Keratinocyte (primary cell): ENCODE measurements around the gene RNU5B-1. TPM values are rescaled to one million over a fixed set of nuclear protein-coding genes. Genes with fewer than 3 reads are reported as not detected.

Source experiments
- DNase-seq: peaks from one replicate; pipeline ENCODE4 v3.0.0-alpha.2; 2011; ENCODE audit warnings: low read depth, missing footprints, low spot score
- FAIRE-seq: peaks from 2 replicates; lab custom pipeline; 2011; peaks lifted over from hg19 to GRCh38; lab: Jason Lieb, UNC
- H2AFZ ChIP-seq: 2 replicates; pipeline ENCODE4 v1.6.0; 2012; ENCODE audit warnings: low read length, control low read depth, inconsistent platforms; ENCODE audit not compliant: control insufficient read depth
- H3K27ac ChIP-seq: 2 replicates; pipeline ENCODE4 v1.5.1; 2011; ENCODE audit warnings: low read length; ENCODE audit not compliant: control insufficient read depth, insufficient read depth
- H3K27me3 ChIP-seq: 3 replicates; pipeline ENCODE4 v1.6.0; 2011; ENCODE audit warnings: low read length; ENCODE audit not compliant: control insufficient read depth, insufficient read depth; ENCODE audit errors: extremely low read depth
- H3K36me3 ChIP-seq, 2 experiments: 2 replicates in 1 of 2; 3 replicates in 1 of 2; pipeline ENCODE4 v1.5.1; 2011; ENCODE audit warnings: low read length in 2 of 2, mild to moderate bottlenecking in 1 of 2; ENCODE audit not compliant: control insufficient read depth in 2 of 2, insufficient read depth in 2 of 2; ENCODE audit errors: extremely low read depth in 1 of 2
- H3K4me1 ChIP-seq: 3 replicates; pipeline ENCODE4 v1.5.1; 2011; ENCODE audit warnings: low read length; ENCODE audit not compliant: control insufficient read depth, insufficient read depth; ENCODE audit errors: extremely low read depth
- H3K4me2 ChIP-seq: 3 replicates; pipeline ENCODE4 v1.6.0; 2011; ENCODE audit warnings: low read depth, low read length; ENCODE audit not compliant: control insufficient read depth, insufficient read depth; ENCODE audit errors: extremely low read depth
- H3K4me3 ChIP-seq, 3 experiments: fragments of 200-600 bp in 1 of 3; sonication (generic) in 1 of 3; 2 replicates in 2 of 3; 3 replicates in 1 of 3; pipeline ENCODE4 v1.5.1; 2011 to 2016; ENCODE audit warnings: low read length in 3 of 3, mild to moderate bottlenecking in 3 of 3, control low read depth in 2 of 3, inconsistent platforms in 1 of 3, low read depth in 1 of 3, mixed read lengths in 1 of 3, mixed run types in 1 of 3, moderate library complexity in 1 of 3; ENCODE audit not compliant: control insufficient read depth in 2 of 3, insufficient read depth in 2 of 3; ENCODE audit errors: extremely low read depth in 1 of 3
- H3K79me2 ChIP-seq: 2 replicates; pipeline ENCODE4 v1.6.0; 2012; ENCODE audit warnings: low read length; ENCODE audit not compliant: control insufficient read depth, insufficient read depth
- H3K9ac ChIP-seq: 3 replicates; pipeline ENCODE4 v1.6.0; 2011; ENCODE audit warnings: low read length; ENCODE audit not compliant: control insufficient read depth, insufficient read depth; ENCODE audit errors: extremely low read depth
- H3K9me1 ChIP-seq: 3 replicates; pipeline ENCODE4 v1.6.0; 2011; ENCODE audit warnings: low read length; ENCODE audit not compliant: control insufficient read depth, insufficient read depth; ENCODE audit errors: extremely low read depth
- H3K9me3 ChIP-seq: 2 replicates; pipeline ENCODE4 v1.5.1; 2012; ENCODE audit warnings: low read depth, low read length; ENCODE audit not compliant: control insufficient read depth
- H4K20me1 ChIP-seq: 3 replicates; pipeline ENCODE4 v1.6.0; 2011; ENCODE audit warnings: low read length; ENCODE audit not compliant: control insufficient read depth, insufficient read depth; ENCODE audit errors: extremely low read depth
- CTCF ChIP-seq, 3 experiments: IDR thresholded peaks in 1 of 3; conservative IDR thresholded peaks in 1 of 3; optimal IDR thresholded peaks in 1 of 3; 2 replicates in 2 of 3; 3 replicates in 1 of 3; pipeline versions ENCODE3 to v1.5.1; 2011; ENCODE audit warnings: low read length in 3 of 3, mild to moderate bottlenecking in 3 of 3, moderate library complexity in 2 of 3, control low read depth in 1 of 3, inconsistent platforms in 1 of 3; ENCODE audit not compliant: insufficient read depth in 2 of 3; ENCODE audit errors: extremely low read depth in 1 of 3
- EZH2 ChIP-seq: IDR thresholded peaks from one replicate; pipeline ENCODE4 v1.6.1; 2012; ENCODE audit warnings: inconsistent platforms, mild to moderate bottlenecking, low read length, moderate library complexity
- dilution Hi-C: fragments of 300-500 bp; cut with MboI; formaldehyde crosslinking; loops from one replicate; pipeline ENCODE4 v1.7.0; 2020; ENCODE audit warnings: low sequenced_read_pairs; ENCODE audit not compliant: extremely low pct_ligation_motif_present
- polyA plus RNA-seq, 5 experiments: library from polyadenylated mRNA; depleted of rRNA in 3 of 5; stranded (reverse) in 3 of 5; stranded (forward) in 1 of 5; unstranded in 1 of 5; fragments of >200 nt; gene quantifications; 1 replicate in 1 of 5; 2 replicates in 3 of 5; 3 replicates in 1 of 5; pipeline versions ENCODE4 v1.2.1 to v1.2.3, GENCODE V29; 2011 to 2012; ENCODE audit warnings: missing spikeins in 2 of 5, low read depth in 1 of 5, low replicate concordance in 1 of 5

Gene RNU5B-1
- polyA plus RNA-seq, 1 donor (not counting 4 experiments of a cell fraction or from before 2014, with no cell fraction given) = not detected

- TF ChIP-seq CTCF (optimal IDR thresholded peaks at IDR 0.05 in 1 of 3, IDR thresholded peaks at IDR 0.05 in 1 of 3, conservative IDR thresholded peaks at IDR 0.05 in 1 of 3; ENCODE audit: extremely low read depth in 1 of 3, insufficient read depth in 2 of 3, low read length in 3 of 3) (no peak), EZH2 (no peak)
- FAIRE-seq (no peak), DNase-seq (no peak)
- H3K27me3 ChIP-seq = no peaks in the 10 kb centered on the region
- no peak overlapping the region for H2AFZ ChIP-seq
- no peak overlapping the region for H3K4me3 ChIP-seq
- dilution Hi-C loops = no loop called here
- H3K36me3 ChIP-seq = peaks cover 0 to 3% of the 10 kb centered on the region in 2 experiments
- no peaks in the 10 kb centered on the region for H3K9me3 ChIP-seq
- no peaks in the 10 kb centered on the region for H4K20me1 ChIP-seq
- H3K4me2 ChIP-seq = no peak overlapping the region
- H3K9me1 ChIP-seq = no peaks in the 10 kb centered on the region
- no peaks in the 10 kb centered on the region for H3K4me1 ChIP-seq
- no peak overlapping the region for H3K27ac ChIP-seq
- no peak overlapping the region for H3K9ac ChIP-seq
- H3K79me2 ChIP-seq = no peaks in the 10 kb centered on the region
Measured at GRCh38 chr15:65264863-65265430, 39.5 kb upstream of the RNU5B-1 start.

- Histone ChIP-seq H3K27me3 (no peaks in the 10 kb centered on the region), H4K20me1 (no peaks in the 10 kb centered on the region), H3K4me3 (no peak overlapping the region), H3K9me1 (no peaks in the 10 kb centered on the region), H2AFZ (no peak overlapping the region), H3K27ac (no peak overlapping the region), H3K9me3 (no peaks in the 10 kb centered on the region), H3K36me3 (peaks cover 0 to 3% of the 10 kb centered on the region in 2 experiments), H3K79me2 (no peaks in the 10 kb centered on the region), H3K9ac (no peak overlapping the region), H3K4me1 (no peaks in the 10 kb centered on the region), H3K4me2 (no peak overlapping the region)
- TF ChIP-seq EZH2 (no peak), CTCF (optimal IDR thresholded peaks at IDR 0.05 in 1 of 3, IDR thresholded peaks at IDR 0.05 in 1 of 3, conservative IDR thresholded peaks at IDR 0.05 in 1 of 3; ENCODE audit: extremely low read depth in 1 of 3, insufficient read depth in 2 of 3, low read length in 3 of 3) (no peak)
- FAIRE-seq = no peak
- dilution Hi-C loops = no loop called here
- DNase-seq = no peak
Measured at GRCh38 chr15:65266469-65266868, 38.0 kb upstream of the RNU5B-1 start.
